GM12891 (cell line): ENCODE data around the gene ITGAL.

Experiments used
- PAX5 ChIP-seq: IDR thresholded peaks from 2 replicates; pipeline ENCODE4 v1.6.1; 2011; ENCODE audit warnings: low read length, moderate library complexity, mild to moderate bottlenecking; ENCODE audit not compliant: insufficient read depth, severe bottlenecking
- POLR2A ChIP-seq: IDR thresholded peaks from 2 replicates; pipeline ENCODE4 v1.6.1; 2011; ENCODE audit warnings: low read depth, low read length, control low read depth
- POLR2AphosphoS5 ChIP-seq: IDR thresholded peaks from 2 replicates; pipeline ENCODE4 v1.6.1; 2011; ENCODE audit warnings: low read depth, low read length, control low read depth
- POU2F2 ChIP-seq: IDR thresholded peaks from 2 replicates; pipeline ENCODE4 v1.6.1; 2011; ENCODE audit warnings: low read depth, mild to moderate bottlenecking, control low read depth, low read length, moderate library complexity
- TAF1 ChIP-seq: IDR thresholded peaks from 2 replicates; pipeline ENCODE4 v1.6.1; 2011; ENCODE audit warnings: low read depth, low read length, control low read depth

DNA sequence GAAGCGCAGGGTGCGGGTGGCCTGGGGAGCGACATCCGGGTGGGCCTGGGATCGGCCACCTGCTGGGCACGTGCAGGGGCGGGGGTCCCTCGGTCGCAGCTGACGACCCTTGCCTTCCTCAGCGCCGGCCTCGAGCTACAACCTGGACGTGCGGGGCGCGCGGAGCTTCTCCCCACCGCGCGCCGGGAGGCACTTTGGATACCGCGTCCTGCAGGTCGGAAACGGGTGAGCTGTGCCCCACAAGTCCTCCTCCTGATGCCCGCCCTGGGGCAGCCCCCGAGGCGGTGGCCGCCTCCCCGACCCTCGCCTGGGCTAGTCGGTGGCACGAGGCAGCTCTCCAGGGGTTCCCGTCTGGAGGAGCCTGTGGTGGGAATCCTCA lies 1.5 kb downstream of the ITGAL start:
- TF ChIP-seq POLR2AphosphoS5 (no peak), POLR2A (no peak), TAF1 (no peak), POU2F2 (no peak), PAX5 (no peak)
